Loucy (cell line): ENCODE measurements around the gene VPS13D.

Experiments
- CTCF ChIP-seq: fragments of 200-600 bp; sonication (generic); conservative IDR thresholded peaks from 2 replicates; pipeline ENCODE4 v1.5.1; 2014; ENCODE audit warnings: mild to moderate bottlenecking, antibody characterized with exemption, low read length
- EZH2phosphoT487 ChIP-seq: fragments of 200-600 bp; IDR thresholded peaks from 2 replicates; pipeline ENCODE4 v1.6.1; 2018; ENCODE audit warnings: antibody characterized with exemption, mild to moderate bottlenecking, moderate library complexity, borderline replicate concordance

DNA sequence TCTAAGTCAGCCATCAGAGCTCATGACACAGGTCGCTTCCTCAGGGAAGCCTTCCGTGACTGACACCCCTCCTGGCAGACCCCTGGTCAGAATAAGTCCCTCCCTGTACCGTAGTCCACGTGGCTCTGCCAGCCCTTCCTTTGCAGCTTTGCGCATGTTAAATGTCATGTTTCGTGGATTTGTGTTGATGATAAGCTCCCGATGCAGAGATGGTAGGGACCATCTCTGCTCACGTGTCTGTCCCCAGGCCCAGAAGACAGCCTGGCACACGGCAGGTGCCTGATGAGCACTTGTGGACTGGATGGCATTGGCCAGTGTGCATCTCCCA, 312.3 kb downstream of the VPS13D start:
- TF ChIP-seq CTCF (no peak), EZH2phosphoT487 (no peak)
